Ishikawa (cell line): ENCODE data around the gene OTOP2.

Experiments used
- CEBPB ChIP-seq: IDR thresholded peaks from 2 replicates; pipeline ENCODE4 v1.6.1; 2012
- CREB1 ChIP-seq: IDR thresholded peaks from 2 replicates; pipeline ENCODE4 v1.6.1; 2012; ENCODE audit warnings: low read depth
- EGR1 ChIP-seq: IDR thresholded peaks from 2 replicates; pipeline ENCODE4 v1.6.1; 2012
- EP300 ChIP-seq: IDR thresholded peaks from 2 replicates; pipeline ENCODE4 v1.6.1; 2012; ENCODE audit warnings: borderline replicate concordance
- FOXM1 ChIP-seq: IDR thresholded peaks from 2 replicates; pipeline ENCODE4 v1.6.1; 2012; ENCODE audit warnings: low read depth, borderline replicate concordance
- MAX ChIP-seq: IDR thresholded peaks from 2 replicates; pipeline ENCODE4 v1.6.1; 2012
- NFIC ChIP-seq: IDR thresholded peaks from 2 replicates; pipeline ENCODE4 v1.6.1; 2012
- RAD21 ChIP-seq: IDR thresholded peaks from 2 replicates; pipeline ENCODE4 v1.6.1; 2012; ENCODE audit warnings: low read depth
- REST ChIP-seq: IDR thresholded peaks from 2 replicates; pipeline ENCODE4 v1.6.1; 2012; ENCODE audit warnings: low read depth, mild to moderate bottlenecking
- TAF1 ChIP-seq: IDR thresholded peaks from 2 replicates; pipeline ENCODE4 v1.6.1; 2012; ENCODE audit warnings: low read depth, mild to moderate bottlenecking
- TCF12 ChIP-seq: IDR thresholded peaks from 2 replicates; pipeline ENCODE4 v1.6.1; 2012; ENCODE audit warnings: low read depth
- TEAD4 ChIP-seq: IDR thresholded peaks from 2 replicates; pipeline ENCODE4 v1.6.1; 2012
- USF1 ChIP-seq: IDR thresholded peaks from 2 replicates; pipeline ENCODE4 v1.6.1; 2012
- YY1 ChIP-seq: IDR thresholded peaks from 2 replicates; pipeline ENCODE4 v1.6.1; 2012; ENCODE audit warnings: low read depth
- ZBTB7A ChIP-seq: IDR thresholded peaks from 2 replicates; pipeline ENCODE4 v1.6.1; 2012; ENCODE audit warnings: low read depth

Gene OTOP2

GRCh38 chr17:74957935-74958740 lies 34.1 kb downstream of the OTOP2 start:
- TF ChIP-seq REST (no peak), EP300 (no peak), EGR1 (no peak), TAF1 (no peak), RAD21 (peak; percentile 98), MAX (peak; percentile 52; the same call in 1 of the 2 replicates), TCF12 (no peak), YY1 (no peak), FOXM1 (no peak), ZBTB7A (peak; percentile 74), TEAD4 (no peak)

- TF ChIP-seq CEBPB (no peak), MAX (0 out of 2 replicates have a peak, but pooled peaks have one; percentile 27), TCF12 (no peak), USF1 (peak; percentile 82)
Measured at GRCh38 chr17:74959826-74960515, 35.9 kb downstream of the OTOP2 start.

GRCh38 chr17:74960570-74961342 lies 36.7 kb downstream of the OTOP2 start:
- TF ChIP-seq USF1 (peak; percentile 50; the same call in 1 of the 2 replicates), MAX (peak; percentile 58; the same call in 1 of the 2 replicates), CREB1 (no peak)

GRCh38 chr17:74961657-74962350 lies 37.7 kb downstream of the OTOP2 start:
- no peak for TF ChIP-seq TEAD4
- TF ChIP-seq YY1: peak; percentile 39; the same call in 1 of the 2 replicates
- peak; percentile 99 for TF ChIP-seq RAD21

- TF ChIP-seq YY1 (0 out of 2 replicates have a peak, but pooled peaks have one; percentile 15), MAX (peak; percentile 23; the same call in 1 of the 2 replicates), TAF1 (no peak), USF1 (no peak), RAD21 (peak; percentile 8; the same call in 1 of the 2 replicates), CEBPB (no peak), EP300 (peak; percentile 44; the same call in 1 of the 2 replicates), NFIC (no peak), CREB1 (no peak), TEAD4 (no peak), REST (no peak), EGR1 (no peak), FOXM1 (no peak), ZBTB7A (peak; percentile 78), TCF12 (peak; percentile 66)
Measured at GRCh38 chr17:74962622-74963394, 38.7 kb downstream of the OTOP2 start.
